Mesendoderm (in vitro differentiated cells): ENCODE results near the gene ERVMER34-1.
A peak's percentile ranks its signal among the peaks of the same experiment; 100 is the strongest.

Experiments
- DNase-seq: peaks from one replicate; pipeline ENCODE4 v3.0.0; 2013
- H2AK5ac ChIP-seq: 2 replicates; pipeline ENCODE4 v1.6.1; 2013; ENCODE audit warnings: low read length, inconsistent platforms
- H2BK120ac ChIP-seq: 2 replicates; pipeline ENCODE4 v1.6.1; 2013; ENCODE audit warnings: low read depth, mild to moderate bottlenecking, low read length, moderate library complexity, mixed read lengths
- H2BK15ac ChIP-seq: replicated peaks from 2 replicates; pipeline ENCODE4 v1.6.1; 2013; ENCODE audit warnings: low read depth, mild to moderate bottlenecking, moderate library complexity
- H2BK5ac ChIP-seq: 2 replicates; pipeline ENCODE4 v1.6.1; 2013; ENCODE audit warnings: low read length, inconsistent platforms
- H3K18ac ChIP-seq: 2 replicates; pipeline ENCODE4 v1.6.1; 2013; ENCODE audit warnings: mild to moderate bottlenecking, low read length, mixed read lengths
- H3K23ac ChIP-seq: one replicate; pipeline ENCODE4 v1.6.1; 2013; ENCODE audit warnings: low read length
- H3K27ac ChIP-seq: 2 replicates; pipeline ENCODE4 v1.5.1; 2013; ENCODE audit warnings: low read depth, mild to moderate bottlenecking, inconsistent platforms, low read length, moderate library complexity
- H3K27me3 ChIP-seq: 2 replicates; pipeline ENCODE4 v1.6.1; 2013; ENCODE audit warnings: low read length, control low read depth, mild to moderate bottlenecking, inconsistent platforms; ENCODE audit not compliant: insufficient read depth, poor library complexity
- H3K36me3 ChIP-seq: 2 replicates; pipeline ENCODE4 v1.6.1; 2013; ENCODE audit warnings: low read length, inconsistent platforms; ENCODE audit not compliant: control insufficient read depth, insufficient read depth
- H3K4ac ChIP-seq: one replicate; pipeline ENCODE4 v1.6.1; 2013; ENCODE audit warnings: low read depth, mild to moderate bottlenecking, low read length, moderate library complexity
- H3K4me1 ChIP-seq: 2 replicates; pipeline ENCODE4 v1.6.1; 2013; ENCODE audit warnings: low read depth, low read length, inconsistent platforms; ENCODE audit not compliant: control insufficient read depth
- H3K4me2 ChIP-seq: 2 replicates; pipeline ENCODE4 v1.6.1; 2013; ENCODE audit warnings: low read length
- H3K4me3 ChIP-seq: 2 replicates; pipeline ENCODE4 v1.5.1; 2013; ENCODE audit warnings: mild to moderate bottlenecking, low read length
- H3K56ac ChIP-seq: one replicate; pipeline ENCODE4 v1.6.1; 2013; ENCODE audit warnings: low read length
- H3K79me1 ChIP-seq: 2 replicates; pipeline ENCODE4 v1.6.1; 2013; ENCODE audit warnings: low read length, inconsistent platforms
- H3K79me2 ChIP-seq: 2 replicates; pipeline ENCODE4 v1.6.1; 2013; ENCODE audit warnings: mild to moderate bottlenecking, low read length; ENCODE audit not compliant: control insufficient read depth, insufficient read depth
- H3K9ac ChIP-seq: 2 replicates; pipeline ENCODE4 v1.6.1; 2013; ENCODE audit warnings: low read length, inconsistent platforms
- H4K5ac ChIP-seq: one replicate; pipeline ENCODE4 v1.6.1; 2013; ENCODE audit warnings: low read length
- H4K8ac ChIP-seq: one replicate; pipeline ENCODE4 v1.6.1; 2013; ENCODE audit warnings: low read depth, mild to moderate bottlenecking, control low read depth, low read length, moderate library complexity
- WGBS: extraction: QIAGEN DNeasy Blood & Tissue Kit; methylation state at CpG from one replicate; pipeline ENCODE4 v1.1.7; 2013; ENCODE audit warnings: low lambda C conversion rate, missing lambda C conversion rate; ENCODE audit not compliant: insufficient coverage; ENCODE audit errors: extremely low coverage; 5-methylcytosine and 5-hydroxymethylcytosine counted together

Gene ERVMER34-1

GRCh38 chr4:52729586-52729985 is 21.6 kb downstream of the ERVMER34-1 start:
- Histone ChIP-seq H3K23ac (no peak overlapping the region), H3K4me1 (no peaks in the 10 kb centered on the region), H3K79me1 (no peaks in the 10 kb centered on the region), H3K4me2 (no peak overlapping the region), H2BK120ac (no peak overlapping the region), H3K56ac (no peak overlapping the region), H3K27me3 (no peaks in the 10 kb centered on the region), H3K4ac (no peak overlapping the region), H3K4me3 (no peak overlapping the region), H3K27ac (peak overlapping the region; percentile 5), H3K36me3 (no peaks in the 10 kb centered on the region), H2BK15ac (no peak overlapping the region), H4K8ac (no peak overlapping the region), H4K5ac (no peak overlapping the region), H2BK5ac (no peak overlapping the region), H3K9ac (no peak overlapping the region), H3K79me2 (no peaks in the 10 kb centered on the region), H3K18ac (no peak overlapping the region), H2AK5ac (no peak overlapping the region)
- peak; percentile 60 for DNase-seq

GRCh38 chr4:52728691-52729240 is 22.5 kb downstream of the ERVMER34-1 start:
- Histone ChIP-seq H3K4me1 (no peaks in the 10 kb centered on the region), H3K23ac (no peak overlapping the region), H2BK15ac (no peak overlapping the region), H3K4me3 (no peak overlapping the region), H3K27ac (no peak overlapping the region), H3K4ac (no peak overlapping the region), H3K79me2 (no peaks in the 10 kb centered on the region), H3K4me2 (no peak overlapping the region), H3K9ac (no peak overlapping the region), H3K36me3 (no peaks in the 10 kb centered on the region), H3K56ac (no peak overlapping the region), H2AK5ac (no peak overlapping the region), H3K79me1 (no peaks in the 10 kb centered on the region), H2BK5ac (no peak overlapping the region), H2BK120ac (no peak overlapping the region), H4K5ac (no peak overlapping the region), H3K18ac (no peak overlapping the region), H4K8ac (no peak overlapping the region), H3K27me3 (no peaks in the 10 kb centered on the region)
- no peak for DNase-seq
- no CpG with 5 or more reads among the region's 2 CpGs for WGBS

GRCh38 chr4:52726826-52727580 is 24.2 kb downstream of the ERVMER34-1 start:
- Histone ChIP-seq H2BK120ac (no peak overlapping the region), H3K79me2 (no peaks in the 10 kb centered on the region), H2BK15ac (peak overlapping the region; percentile 27), H3K56ac (no peak overlapping the region), H3K79me1 (no peaks in the 10 kb centered on the region), H4K8ac (no peak overlapping the region), H2BK5ac (no peak overlapping the region), H3K4me3 (no peak overlapping the region), H3K27me3 (no peaks in the 10 kb centered on the region), H3K4ac (no peak overlapping the region), H3K9ac (no peak overlapping the region), H3K36me3 (no peaks in the 10 kb centered on the region), H3K27ac (no peak overlapping the region), H3K4me2 (no peak overlapping the region), H3K18ac (no peak overlapping the region), H2AK5ac (no peak overlapping the region), H4K5ac (no peak overlapping the region), H3K23ac (no peak overlapping the region), H3K4me1 (no peaks in the 10 kb centered on the region)
- no CpG with 5 or more reads among the region's 3 CpGs for whole genome bisulfite sequencing
- DNase-seq = no peak

- peak overlapping the region; percentile 64 for H2BK5ac ChIP-seq
- peak; percentile 99 for DNase-seq
- no peaks in the 10 kb centered on the region for H3K27me3 ChIP-seq
- peak overlapping the region; percentile 53 for H3K27ac ChIP-seq
- H3K4me2 ChIP-seq = peak overlapping the region; percentile 73
- H2BK15ac ChIP-seq = no peak overlapping the region
- peak overlapping the region; percentile 52 for H3K18ac ChIP-seq
- no peak overlapping the region for H4K5ac ChIP-seq
- peak overlapping the region; percentile 94 for H3K56ac ChIP-seq
- H3K79me1 ChIP-seq = no peaks in the 10 kb centered on the region
- H3K9ac ChIP-seq = peak overlapping the region; percentile 88
- H3K23ac ChIP-seq = no peak overlapping the region
- H3K4me1 ChIP-seq = no peaks in the 10 kb centered on the region
- H3K4me3 ChIP-seq = peak overlapping the region; percentile 36
- WGBS = no CpG with 5 or more reads among the region's 56 CpGs
- H3K79me2 ChIP-seq = no peaks in the 10 kb centered on the region
- H2AK5ac ChIP-seq = no peak overlapping the region
- H4K8ac ChIP-seq = no peak overlapping the region
- no peaks in the 10 kb centered on the region for H3K36me3 ChIP-seq
- no peak overlapping the region for H2BK120ac ChIP-seq
- H3K4ac ChIP-seq = no peak overlapping the region
These were observed 29.0 kb downstream of the ERVMER34-1 start for GRCh38 chr4:52721968-52722815.

- Histone ChIP-seq H3K79me1 (peaks cover 6% of the 10 kb centered on the region), H3K18ac (no peak overlapping the region), H2BK120ac (no peak overlapping the region), H2BK5ac (no peak overlapping the region), H3K4me3 (no peak overlapping the region), H3K27ac (no peak overlapping the region), H3K56ac (no peak overlapping the region), H3K36me3 (peaks cover 6% of the 10 kb centered on the region), H4K8ac (no peak overlapping the region), H3K9ac (no peak overlapping the region), H3K4me1 (no peaks in the 10 kb centered on the region), H2BK15ac (no peak overlapping the region), H4K5ac (no peak overlapping the region), H3K4me2 (no peak overlapping the region), H3K4ac (no peak overlapping the region), H3K23ac (no peak overlapping the region), H3K27me3 (no peaks in the 10 kb centered on the region), H3K79me2 (peaks cover 9% of the 10 kb centered on the region), H2AK5ac (no peak overlapping the region)
- no CpG with 5 or more reads among the region's 3 CpGs for WGBS
- peak; percentile 69 for DNase-seq
These were observed 33.1 kb downstream of the ERVMER34-1 start for GRCh38 chr4:52718123-52718522.
